SU-DHL-6 (cell line): ENCODE data around the gene FOXR2.

Experiments
- H2AFZ ChIP-seq: fragments of 200-600 bp; sonication (generic); 2 replicates; pipeline ENCODE4 v1.6.1; 2014; ENCODE audit warnings: low read depth, mild to moderate bottlenecking, moderate library complexity, mixed read lengths, antibody characterized with exemption, low read length; ENCODE audit not compliant: severe bottlenecking
- H3F3A ChIP-seq: fragments of 200-600 bp; shearing (Covaris generic); 2 replicates; pipeline ENCODE4 v1.6.0; 2016; ENCODE audit warnings: antibody characterized with exemption, mild to moderate bottlenecking; ENCODE audit not compliant: insufficient read depth
- H3K27ac ChIP-seq: fragments of 200-600 bp; sonication (generic); 2 replicates; pipeline ENCODE4 v1.5.1; 2016; ENCODE audit warnings: low read depth, mild to moderate bottlenecking, low read length, moderate library complexity, mixed read lengths
- H3K27me3 ChIP-seq: fragments of 200-600 bp; sonication (generic), shearing (Covaris generic); 2 replicates; pipeline ENCODE4 v1.6.0; 2014; ENCODE audit warnings: mild to moderate bottlenecking, low read length
- H3K36me3 ChIP-seq: fragments of 200-600 bp; sonication (generic); 2 replicates; pipeline ENCODE4 v1.6.1; 2014; ENCODE audit warnings: mild to moderate bottlenecking, low read length, mixed read lengths
- H3K4me2 ChIP-seq: fragments of 300-600, 200-600 bp; shearing (Covaris generic), sonication (generic); 2 replicates; pipeline ENCODE4 v1.6.0; 2014; ENCODE audit warnings: low read length, low read depth, mild to moderate bottlenecking; ENCODE audit not compliant: poor library complexity, severe bottlenecking
- H3K4me3 ChIP-seq: fragments of 200-600 bp; sonication (generic); 2 replicates; pipeline ENCODE4 v1.5.1; 2014; ENCODE audit warnings: antibody characterized with exemption, low read length, mild to moderate bottlenecking, mixed read lengths; ENCODE audit not compliant: insufficient read depth, poor library complexity, severe bottlenecking
- H3K79me2 ChIP-seq: fragments of 200-600 bp; sonication (generic); 2 replicates; pipeline ENCODE4 v1.6.1; 2014; ENCODE audit warnings: mild to moderate bottlenecking, low read length, moderate library complexity; ENCODE audit not compliant: insufficient read depth
- H3K9ac ChIP-seq: fragments of 200-600 bp; sonication (generic); 2 replicates; pipeline ENCODE4 v1.7.0; 2014; ENCODE audit warnings: mild to moderate bottlenecking, low read length
- H3K9me2 ChIP-seq: fragments of 200-600 bp; sonication (generic); replicated peaks from 2 replicates; pipeline ENCODE4 v1.6.1; 2014; ENCODE audit warnings: low read length; ENCODE audit not compliant: insufficient read depth
- H3K9me3 ChIP-seq: fragments of 200-600 bp; sonication (generic); 2 replicates; pipeline ENCODE4 v1.6.1; 2014; ENCODE audit warnings: low read length, mixed read lengths; ENCODE audit not compliant: insufficient read depth
- H4K20me1 ChIP-seq: fragments of 200-600 bp; sonication (generic); 2 replicates; pipeline ENCODE4 v1.6.1; 2014; ENCODE audit warnings: low read depth, mild to moderate bottlenecking, antibody characterized with exemption, low read length, moderate library complexity, mixed read lengths
- EZH2phosphoT487 ChIP-seq: fragments of 200-600 bp; sonication (generic), shearing (Covaris generic); conservative IDR thresholded peaks from 2 replicates; pipeline ENCODE4 v1.6.1; 2018; ENCODE audit warnings: mild to moderate bottlenecking, antibody characterized with exemption, low read length, moderate library complexity, mixed read lengths
- TF ChIP-seq, protein P1 (sequence below): fragments of 200-600 bp; sonication (generic); IDR thresholded peaks from one replicate; pipeline ENCODE4 v1.5.1; 2017; ENCODE audit warnings: antibody characterized with exemption, mild to moderate bottlenecking, low read length, moderate library complexity; ENCODE audit not compliant: insufficient read depth, poor library complexity, severe bottlenecking

Gene FOXR2

DNA sequence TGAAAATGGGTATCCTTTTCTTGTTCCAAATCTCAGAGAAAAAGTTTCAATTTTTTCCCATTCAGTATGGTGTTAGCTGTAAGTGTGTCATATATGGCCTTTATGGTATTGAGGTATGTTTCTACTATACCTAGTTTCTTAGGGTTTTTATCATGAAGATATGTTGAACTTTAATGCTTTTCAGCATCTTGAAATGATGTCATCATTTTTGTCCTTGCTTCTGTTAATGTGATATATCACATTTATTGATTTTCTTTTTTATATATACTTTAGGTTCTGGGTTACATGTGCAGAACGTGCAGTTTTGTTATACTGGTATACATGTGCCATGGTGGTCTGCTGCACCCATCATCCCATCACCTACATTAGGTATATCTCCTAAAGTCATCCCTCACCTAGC, 44.9 kb downstream of the FOXR2 start:
- no peaks in the 10 kb centered on the region for H3K9me2 ChIP-seq
- no peaks in the 10 kb centered on the region for H4K20me1 ChIP-seq
- H3F3A ChIP-seq, result no peaks in the 10 kb centered on the region
- no peak overlapping the region for H3K4me2 ChIP-seq
- no peak overlapping the region for H2AFZ ChIP-seq
- H3K9me3 ChIP-seq, result no peaks in the 10 kb centered on the region
- H3K27me3 ChIP-seq, result no peaks in the 10 kb centered on the region
- no peaks in the 10 kb centered on the region for H3K79me2 ChIP-seq
- no peak overlapping the region for H3K4me3 ChIP-seq
- TF ChIP-seq, protein P1, sequence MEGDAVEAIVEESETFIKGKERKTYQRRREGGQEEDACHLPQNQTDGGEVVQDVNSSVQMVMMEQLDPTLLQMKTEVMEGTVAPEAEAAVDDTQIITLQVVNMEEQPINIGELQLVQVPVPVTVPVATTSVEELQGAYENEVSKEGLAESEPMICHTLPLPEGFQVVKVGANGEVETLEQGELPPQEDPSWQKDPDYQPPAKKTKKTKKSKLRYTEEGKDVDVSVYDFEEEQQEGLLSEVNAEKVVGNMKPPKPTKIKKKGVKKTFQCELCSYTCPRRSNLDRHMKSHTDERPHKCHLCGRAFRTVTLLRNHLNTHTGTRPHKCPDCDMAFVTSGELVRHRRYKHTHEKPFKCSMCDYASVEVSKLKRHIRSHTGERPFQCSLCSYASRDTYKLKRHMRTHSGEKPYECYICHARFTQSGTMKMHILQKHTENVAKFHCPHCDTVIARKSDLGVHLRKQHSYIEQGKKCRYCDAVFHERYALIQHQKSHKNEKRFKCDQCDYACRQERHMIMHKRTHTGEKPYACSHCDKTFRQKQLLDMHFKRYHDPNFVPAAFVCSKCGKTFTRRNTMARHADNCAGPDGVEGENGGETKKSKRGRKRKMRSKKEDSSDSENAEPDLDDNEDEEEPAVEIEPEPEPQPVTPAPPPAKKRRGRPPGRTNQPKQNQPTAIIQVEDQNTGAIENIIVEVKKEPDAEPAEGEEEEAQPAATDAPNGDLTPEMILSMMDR, result no peak
- no peak for TF ChIP-seq EZH2phosphoT487
- no peak overlapping the region for H3K27ac ChIP-seq
- H3K9ac ChIP-seq, result no peak overlapping the region
- H3K36me3 ChIP-seq, result no peaks in the 10 kb centered on the region
